Hematopoietic multipotent progenitor cell treated with erythropoietin and hydrocortisone succinate and interleukin-3 and kit ligand, for 4 days (in vitro differentiated cells): ENCODE measurements around the gene ADAMTSL5.

Experiments
- DNase-seq: peaks from one replicate; pipeline ENCODE4 v3.0.0-alpha.2; 2015

Gene ADAMTSL5

DNA sequence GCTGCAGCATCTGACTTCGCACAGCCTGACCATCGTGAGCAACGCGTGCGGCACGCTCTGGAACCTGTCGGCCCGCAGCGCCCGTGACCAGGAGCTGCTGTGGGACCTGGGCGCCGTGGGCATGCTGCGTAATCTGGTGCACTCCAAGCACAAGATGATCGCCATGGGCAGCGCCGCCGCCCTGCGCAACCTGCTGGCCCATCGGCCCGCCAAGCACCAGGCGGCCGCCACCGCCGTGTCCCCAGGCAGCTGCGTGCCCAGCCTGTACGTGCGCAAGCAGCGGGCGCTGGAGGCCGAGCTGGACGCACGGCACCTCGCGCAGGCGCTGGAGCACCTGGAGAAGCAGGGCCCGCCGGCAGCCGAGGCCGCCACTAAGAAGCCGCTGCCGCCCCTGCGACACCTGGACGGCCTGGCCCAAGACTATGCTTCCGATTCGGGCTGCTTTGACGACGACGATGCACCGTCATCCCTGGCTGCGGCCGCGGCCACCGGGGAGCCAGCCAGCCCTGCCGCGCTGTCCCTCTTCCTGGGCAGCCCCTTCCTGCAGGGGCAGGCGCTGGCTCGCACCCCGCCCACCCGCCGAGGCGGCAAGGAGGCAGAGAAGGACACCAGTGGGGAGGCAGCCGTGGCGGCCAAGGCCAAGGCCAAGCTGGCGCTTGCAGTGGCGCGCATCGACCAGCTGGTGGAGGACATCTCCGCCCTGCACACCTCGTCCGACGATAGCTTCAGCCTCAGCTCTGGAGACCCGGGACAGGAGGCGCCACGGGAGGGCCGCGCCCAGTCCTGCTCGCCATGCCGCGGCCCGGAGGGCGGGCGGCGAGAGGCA lies 47.4 kb downstream of the ADAMTSL5 start:
- peak; percentile 80 for DNase-seq

DNA sequence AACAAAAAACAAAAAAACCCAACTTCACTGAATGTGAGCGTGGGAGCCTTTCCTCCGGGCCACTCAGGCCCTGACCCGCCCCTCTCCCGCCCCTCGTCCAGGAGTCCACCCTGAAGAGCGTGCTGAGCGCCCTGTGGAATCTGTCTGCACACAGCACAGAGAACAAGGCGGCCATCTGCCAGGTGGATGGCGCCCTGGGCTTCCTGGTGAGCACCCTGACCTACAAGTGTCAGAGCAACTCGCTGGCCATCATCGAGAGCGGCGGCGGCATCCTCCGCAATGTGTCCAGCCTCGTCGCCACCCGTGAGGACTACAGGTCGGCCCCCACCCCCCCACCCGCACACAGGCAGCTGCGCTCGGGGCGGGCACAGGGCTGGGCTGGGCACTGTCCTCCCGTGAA lies 51.0 kb downstream of the ADAMTSL5 start:
- DNase-seq, result no peak

DNA sequence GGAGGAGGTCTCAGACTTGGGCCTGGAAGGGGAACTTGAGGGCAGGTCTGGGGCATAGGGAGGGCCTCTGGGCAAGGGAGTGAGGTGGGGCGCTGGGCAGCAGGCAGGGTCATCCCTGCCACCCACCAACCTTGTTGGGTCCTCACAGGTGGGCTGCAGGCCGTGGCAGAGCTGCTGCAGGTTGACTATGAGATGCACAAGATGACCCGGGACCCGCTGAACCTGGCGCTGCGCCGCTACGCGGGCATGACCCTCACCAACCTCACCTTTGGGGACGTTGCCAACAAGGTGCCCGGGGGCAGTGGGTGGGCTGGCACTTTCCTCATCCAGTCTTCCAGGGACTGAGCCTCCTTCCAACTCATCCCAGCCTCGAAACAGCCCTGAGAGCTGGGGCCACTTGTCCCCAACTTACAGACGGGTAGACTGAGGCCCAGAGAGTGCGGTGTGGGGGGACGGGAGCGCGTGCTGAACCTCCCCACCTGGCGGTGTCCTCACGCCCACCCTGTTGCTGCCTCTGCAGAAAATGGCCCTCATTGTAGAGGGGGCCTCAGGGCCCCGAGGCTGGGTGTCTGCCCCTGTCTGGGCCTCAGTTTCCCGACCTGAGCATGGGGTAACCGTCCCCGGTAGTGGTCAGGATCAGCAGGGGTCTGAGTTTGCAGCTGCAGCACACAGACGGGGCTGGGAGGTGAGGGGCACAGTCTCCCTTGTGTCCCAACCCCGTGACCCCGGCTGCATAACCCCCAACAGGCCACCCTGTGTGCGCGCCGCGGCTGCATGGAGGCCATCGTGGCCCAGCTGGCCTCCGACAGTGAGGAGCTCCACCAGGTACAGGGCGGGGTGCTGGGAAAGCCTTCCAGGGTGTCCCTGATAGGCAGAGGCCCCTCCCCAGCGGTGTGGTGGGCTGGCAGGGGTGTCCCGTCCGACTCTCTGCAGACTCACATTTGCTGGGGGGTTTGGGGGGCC lies 52.5 kb downstream of the ADAMTSL5 start:
- no peak for DNase-seq

DNA sequence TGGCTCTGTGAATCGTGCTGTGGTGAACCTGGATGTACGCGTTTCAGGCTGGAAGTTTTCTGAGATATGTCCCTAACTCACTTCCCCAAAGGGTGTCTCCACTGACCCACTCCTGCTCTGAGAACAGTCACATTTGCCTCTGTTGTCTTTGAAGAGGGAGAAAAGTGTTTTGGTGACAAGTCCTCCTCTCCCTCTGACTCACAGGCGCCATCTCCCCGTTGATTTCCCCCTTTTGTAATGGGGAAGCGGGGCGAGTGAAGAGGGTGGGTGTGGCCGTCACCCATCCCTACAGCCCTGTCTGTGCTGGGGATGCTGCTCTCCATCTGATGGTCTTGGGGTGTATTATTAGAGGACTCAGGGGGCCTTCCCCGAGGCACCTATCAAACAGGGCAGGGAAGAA lies 53.3 kb downstream of the ADAMTSL5 start:
- DNase-seq, result no peak

DNA sequence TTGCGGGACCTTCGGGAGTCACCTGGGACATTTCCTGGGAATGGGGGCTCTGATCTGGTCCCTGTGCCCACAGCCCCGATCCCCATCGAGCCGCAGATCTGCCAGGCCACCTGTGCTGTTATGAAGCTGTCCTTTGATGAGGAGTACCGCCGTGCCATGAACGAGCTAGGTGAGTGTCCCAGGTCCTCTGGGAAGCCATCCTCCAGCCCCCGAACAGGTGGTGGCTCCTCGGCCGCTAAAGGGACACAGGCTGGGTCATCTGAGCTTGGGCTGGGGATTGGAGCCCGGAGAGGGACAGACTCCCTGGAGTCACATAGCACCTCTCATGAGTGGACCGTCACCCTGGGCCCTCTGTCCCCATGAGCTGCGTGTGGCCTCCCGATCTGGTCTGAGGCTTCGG lies 54.9 kb downstream of the ADAMTSL5 start:
- DNase-seq, result no peak

DNA sequence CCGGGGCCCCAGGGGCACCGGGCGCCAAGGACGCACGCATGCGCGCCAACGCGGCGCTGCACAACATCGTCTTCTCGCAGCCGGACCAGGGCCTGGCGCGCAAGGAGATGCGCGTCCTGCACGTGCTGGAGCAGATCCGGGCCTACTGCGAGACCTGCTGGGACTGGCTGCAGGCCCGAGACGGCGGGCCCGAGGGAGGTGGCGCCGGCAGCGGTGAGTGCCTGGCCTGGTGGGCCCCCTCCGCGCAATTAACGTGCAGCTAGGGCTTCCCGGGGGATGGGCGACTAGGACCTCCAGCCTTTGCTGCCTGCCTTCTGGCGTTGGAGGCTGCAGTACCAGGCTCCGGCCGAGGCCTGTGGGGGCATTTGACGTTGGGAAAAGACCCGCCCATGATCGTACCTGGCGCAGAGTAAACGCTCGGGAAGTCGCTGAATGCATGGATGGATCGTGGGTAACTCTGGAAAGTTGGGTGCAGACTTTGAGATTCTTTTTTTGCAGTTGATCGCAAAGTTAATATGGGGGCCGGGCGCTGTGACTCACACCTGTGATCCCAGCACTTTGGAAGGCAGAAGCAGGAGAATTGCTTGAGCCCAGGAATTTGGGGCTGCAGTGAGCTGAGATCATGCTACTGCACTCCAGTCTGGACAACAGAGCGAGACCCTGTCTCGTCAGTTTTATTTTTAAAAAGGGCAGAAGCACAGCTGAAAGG lies 55.6 kb downstream of the ADAMTSL5 start:
- DNase-seq, result no peak

DNA sequence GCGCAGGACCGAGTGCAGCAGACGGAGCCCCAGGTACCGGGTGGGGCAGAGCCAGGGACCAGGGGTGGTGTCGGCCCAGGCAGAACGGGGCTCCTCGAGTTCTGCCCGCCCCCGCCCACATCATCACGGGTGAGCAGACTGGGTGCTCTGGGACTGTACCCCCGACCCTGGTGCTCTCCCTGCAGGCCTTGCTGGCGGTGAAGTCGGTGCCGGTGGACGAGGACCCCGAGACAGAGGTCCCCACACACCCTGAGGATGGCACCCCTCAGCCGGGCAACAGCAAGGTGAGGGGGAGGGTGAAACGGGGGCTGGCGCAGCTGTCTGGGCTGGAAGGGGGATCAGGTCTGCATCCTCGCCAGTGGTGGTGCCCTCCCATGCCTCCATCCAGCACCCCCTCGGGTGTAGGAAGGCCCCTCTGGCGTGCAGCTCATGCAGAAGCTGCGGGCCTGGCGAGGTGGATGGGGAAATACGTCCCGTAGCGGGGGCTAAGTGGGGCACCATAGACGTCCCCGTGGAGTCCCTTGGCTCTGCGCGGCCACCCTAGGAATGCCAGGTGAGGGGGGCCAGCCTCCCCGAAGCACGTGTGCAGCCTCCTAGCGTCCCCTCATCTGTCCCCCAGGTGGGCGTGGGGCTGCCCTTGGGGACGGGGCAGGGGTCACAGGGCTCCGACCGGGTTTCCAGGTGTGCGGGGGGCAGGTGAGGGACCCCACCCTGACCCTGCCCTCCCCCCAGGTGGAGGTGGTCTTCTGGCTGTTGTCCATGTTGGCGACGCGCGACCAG lies 56.5 kb downstream of the ADAMTSL5 start:
- no peak for DNase-seq

DNA sequence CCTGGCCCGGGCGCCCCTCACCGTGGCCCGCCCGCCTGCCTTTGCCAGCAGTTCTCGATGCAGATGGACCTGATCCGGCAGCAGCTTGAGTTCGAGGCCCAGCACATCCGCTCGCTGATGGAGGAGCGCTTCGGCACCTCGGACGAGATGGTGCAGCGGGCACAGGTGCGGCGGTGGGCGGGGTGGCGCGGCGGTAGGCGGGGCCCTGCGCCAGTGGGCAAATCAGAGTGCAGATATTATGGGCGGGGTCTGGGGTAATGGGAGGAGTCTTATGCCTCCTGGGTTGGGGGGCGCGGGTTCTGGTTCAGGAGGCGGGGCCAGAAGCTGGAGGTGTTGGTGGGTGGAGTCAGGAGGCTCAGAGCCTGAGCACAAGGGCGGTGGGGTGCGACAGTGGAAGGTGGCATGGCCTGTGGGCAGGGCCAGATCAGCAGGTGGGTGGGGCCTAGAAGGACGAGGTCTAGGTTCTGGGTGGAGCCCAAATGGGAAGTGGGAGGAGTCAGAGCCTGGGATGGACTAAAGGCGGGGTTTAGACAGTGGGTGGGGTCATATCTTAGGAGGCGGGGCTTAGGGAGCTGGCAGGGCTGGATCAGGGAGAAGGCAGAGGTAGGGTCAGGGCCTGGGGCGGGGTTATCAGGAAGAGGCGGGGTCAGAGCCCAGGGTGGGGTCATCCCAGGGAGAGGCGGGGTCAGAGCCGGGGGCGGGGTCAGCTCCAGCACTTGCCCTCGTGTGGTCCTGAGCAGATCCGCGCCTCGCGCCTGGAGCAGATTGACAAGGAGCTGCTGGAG lies 57.3 kb downstream of the ADAMTSL5 start:
- DNase-seq, result peak; percentile 90
